Breast epithelium (tissue), 3 donors: ENCODE data around the gene GUCY2D.

Experiments
- POLR2A ChIP-seq: fragments of 450-650 bp; IDR thresholded peaks from one replicate; pipeline ENCODE4 v1.6.1; 2016; ENCODE audit warnings: antibody characterized with exemption, mild to moderate bottlenecking, moderate library complexity
- TF ChIP-seq, protein P1 (sequence below), 3 donors: fragments of 450-650 bp; IDR thresholded peaks; one replicate each; pipeline ENCODE4 v1.5.1; 2016 to 2017; ENCODE audit warnings: antibody characterized with exemption in 3 of 3, mild to moderate bottlenecking in 3 of 3, moderate library complexity in 3 of 3

DNA sequence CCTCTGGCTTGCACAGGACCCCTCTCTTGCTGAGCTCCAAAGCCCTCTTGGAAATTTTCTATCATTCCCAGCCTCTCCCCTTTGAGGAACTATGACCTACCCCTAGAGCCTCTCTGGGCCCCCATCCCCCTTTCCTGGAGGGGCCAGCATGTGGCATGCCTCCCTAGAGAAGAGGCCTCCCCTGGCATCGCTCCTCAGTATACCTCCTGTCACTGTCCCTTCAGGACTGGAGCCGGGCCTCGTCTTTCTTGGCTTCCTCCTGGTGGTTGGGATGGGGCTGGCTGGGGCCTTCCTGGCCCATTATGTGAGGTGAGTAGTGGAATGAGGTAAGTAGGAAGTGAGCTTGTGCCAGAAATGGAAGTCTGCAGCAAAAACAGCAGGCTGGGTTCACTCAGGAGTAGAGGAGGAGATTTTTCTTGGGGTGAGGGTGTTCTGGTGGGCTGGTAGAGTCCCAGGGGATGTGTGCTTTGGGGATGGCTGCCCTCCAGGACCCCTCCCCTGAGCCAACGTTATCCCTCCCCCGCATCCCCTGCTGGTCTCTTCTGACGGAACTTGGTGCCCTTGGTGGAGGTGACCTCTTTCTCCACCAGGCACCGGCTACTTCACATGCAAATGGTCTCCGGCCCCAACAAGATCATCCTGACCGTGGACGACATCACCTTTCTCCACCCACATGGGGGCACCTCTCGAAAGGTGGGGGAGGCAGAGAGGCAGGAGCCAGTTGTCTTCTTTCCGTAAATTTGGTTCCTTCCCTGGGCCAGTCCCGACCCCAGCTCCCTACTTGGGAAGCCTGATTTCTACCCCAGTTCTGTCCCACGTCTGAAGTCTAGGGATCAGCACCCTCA lies 4.6 kb downstream of the GUCY2D start:
- TF ChIP-seq POLR2A: no peak
- TF ChIP-seq, protein P1, sequence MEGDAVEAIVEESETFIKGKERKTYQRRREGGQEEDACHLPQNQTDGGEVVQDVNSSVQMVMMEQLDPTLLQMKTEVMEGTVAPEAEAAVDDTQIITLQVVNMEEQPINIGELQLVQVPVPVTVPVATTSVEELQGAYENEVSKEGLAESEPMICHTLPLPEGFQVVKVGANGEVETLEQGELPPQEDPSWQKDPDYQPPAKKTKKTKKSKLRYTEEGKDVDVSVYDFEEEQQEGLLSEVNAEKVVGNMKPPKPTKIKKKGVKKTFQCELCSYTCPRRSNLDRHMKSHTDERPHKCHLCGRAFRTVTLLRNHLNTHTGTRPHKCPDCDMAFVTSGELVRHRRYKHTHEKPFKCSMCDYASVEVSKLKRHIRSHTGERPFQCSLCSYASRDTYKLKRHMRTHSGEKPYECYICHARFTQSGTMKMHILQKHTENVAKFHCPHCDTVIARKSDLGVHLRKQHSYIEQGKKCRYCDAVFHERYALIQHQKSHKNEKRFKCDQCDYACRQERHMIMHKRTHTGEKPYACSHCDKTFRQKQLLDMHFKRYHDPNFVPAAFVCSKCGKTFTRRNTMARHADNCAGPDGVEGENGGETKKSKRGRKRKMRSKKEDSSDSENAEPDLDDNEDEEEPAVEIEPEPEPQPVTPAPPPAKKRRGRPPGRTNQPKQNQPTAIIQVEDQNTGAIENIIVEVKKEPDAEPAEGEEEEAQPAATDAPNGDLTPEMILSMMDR (IDR thresholded peaks at IDR 0.05): no peak
